GM19238 (cell line): ENCODE results near the gene HSD17B11.
"Not testable (repeated sequence)": the region's sequence is repeated elsewhere in the genome, so short reads cannot be mapped to it uniquely, and the experiment has no call there.

Experiments used
- DNase-seq: peaks from one replicate; pipeline ENCODE4 v3.0.0; 2011; ENCODE audit warnings: low spot score; ENCODE audit not compliant: insufficient read length

HSD17B11 gene

GRCh38 chr4:87406462-87406861 is 15.5 kb upstream of the HSD17B11 start:
- DNase-seq = no peak

GRCh38 chr4:87405211-87405820 is 14.3 kb upstream of the HSD17B11 start:
- DNase-seq = no peak

- DNase-seq = not testable (repeated sequence)
Measured at GRCh38 chr4:87403732-87404131, 12.7 kb upstream of the HSD17B11 start.

GRCh38 chr4:87399954-87400353 is 9.0 kb upstream of the HSD17B11 start:
- DNase-seq = no peak

GRCh38 chr4:87399148-87399547 is 8.2 kb upstream of the HSD17B11 start:
- no peak for DNase-seq

- DNase-seq = not testable (repeated sequence)
Measured at GRCh38 chr4:87395851-87396250, 4.9 kb upstream of the HSD17B11 start.

- DNase-seq = not testable (repeated sequence)
Measured at GRCh38 chr4:87395073-87395472, 4.1 kb upstream of the HSD17B11 start.

GRCh38 chr4:87392183-87392582 is 1.2 kb upstream of the HSD17B11 start:
- DNase-seq = no peak

GRCh38 chr4:87391576-87392054 is 627 bp upstream of the HSD17B11 start:
- no peak for DNase-seq

GRCh38 chr4:87390551-87390890 is 467 bp downstream of the HSD17B11 start:
- no peak for DNase-seq

- DNase-seq = not testable (repeated sequence)
Measured at GRCh38 chr4:87390055-87390454, 933 bp downstream of the HSD17B11 start.

GRCh38 chr4:87388901-87389300 is 2.1 kb downstream of the HSD17B11 start:
- no peak for DNase-seq

GRCh38 chr4:87387237-87387636 is 3.8 kb downstream of the HSD17B11 start:
- DNase-seq = no peak

GRCh38 chr4:87384466-87385132 is 6.4 kb downstream of the HSD17B11 start:
- DNase-seq = not testable (repeated sequence)

GRCh38 chr4:87382931-87383330 is 8.1 kb downstream of the HSD17B11 start:
- DNase-seq = no peak

GRCh38 chr4:87382116-87382515 is 8.9 kb downstream of the HSD17B11 start:
- no peak for DNase-seq

GRCh38 chr4:87377816-87378215 is 13.2 kb downstream of the HSD17B11 start:
- DNase-seq = no peak

- no peak for DNase-seq
Measured at GRCh38 chr4:87375719-87376291, 15.2 kb downstream of the HSD17B11 start.

GRCh38 chr4:87370068-87370467 is 20.9 kb downstream of the HSD17B11 start:
- no peak for DNase-seq

GRCh38 chr4:87366521-87367162 is 24.3 kb downstream of the HSD17B11 start:
- DNase-seq = no peak

- no peak for DNase-seq
Measured at GRCh38 chr4:87365348-87365747, 25.6 kb downstream of the HSD17B11 start.

- no peak for DNase-seq
Measured at GRCh38 chr4:87363552-87363951, 27.4 kb downstream of the HSD17B11 start.
